HG02571 (cell line): ENCODE results near the gene ZFP36L2.
"Not testable (repeated sequence)": the region's sequence is repeated elsewhere in the genome, so short reads cannot be mapped to it uniquely, and the experiment has no call there.

ENCODE experiments used
- ATAC-seq: cut with Tn5 transposase; IDR thresholded peaks from one replicate; pipeline ENCODE4 v1.9.1; 2021; ENCODE audit warnings: mild to moderate bottlenecking, moderate library complexity; ENCODE audit not compliant: unreplicated experiment

The ZFP36L2 gene

GRCh38 chr2:43190311-43191052 is 35.9 kb downstream of the ZFP36L2 start:
- ATAC-seq, result no peak

GRCh38 chr2:43189861-43190260 is 36.5 kb downstream of the ZFP36L2 start:
- ATAC-seq, result not testable (repeated sequence)

GRCh38 chr2:43188561-43189386 is 37.6 kb downstream of the ZFP36L2 start:
- no peak for ATAC-seq

GRCh38 chr2:43186679-43187374 is 39.6 kb downstream of the ZFP36L2 start:
- no peak for ATAC-seq

- ATAC-seq, result no peak
These were observed 40.1 kb downstream of the ZFP36L2 start for GRCh38 chr2:43186321-43186678.

- ATAC-seq, result no peak
These were observed 41.3 kb downstream of the ZFP36L2 start for GRCh38 chr2:43185146-43185545.

GRCh38 chr2:43184339-43184895 is 42.0 kb downstream of the ZFP36L2 start:
- ATAC-seq, result no peak

- no peak for ATAC-seq
These were observed 42.7 kb downstream of the ZFP36L2 start for GRCh38 chr2:43183743-43184142.

- ATAC-seq, result no peak
These were observed 45.5 kb downstream of the ZFP36L2 start for GRCh38 chr2:43180897-43181296.

- ATAC-seq, result no peak
These were observed 46.5 kb downstream of the ZFP36L2 start for GRCh38 chr2:43179942-43180341.

GRCh38 chr2:43178602-43179542 is 47.5 kb downstream of the ZFP36L2 start:
- ATAC-seq, result no peak

GRCh38 chr2:43178055-43178598 is 48.3 kb downstream of the ZFP36L2 start:
- ATAC-seq, result no peak

GRCh38 chr2:43176449-43176848 is 50.0 kb downstream of the ZFP36L2 start:
- ATAC-seq, result no peak

- ATAC-seq, result no peak
These were observed 50.5 kb downstream of the ZFP36L2 start for GRCh38 chr2:43175876-43176275.

GRCh38 chr2:43175020-43175441 is 51.4 kb downstream of the ZFP36L2 start:
- ATAC-seq, result no peak

GRCh38 chr2:43174368-43174916 is 52.0 kb downstream of the ZFP36L2 start:
- peak; percentile 65 for ATAC-seq
